HCT116 (cell line): ENCODE measurements around the gene MICALL1. TPM values are rescaled to one million over a fixed set of nuclear protein-coding genes. Genes with fewer than 3 reads are reported as not detected.

Experiments used
- ATAC-seq: fragments of 200-7000 bp; cut with Tn5 transposase; 2 replicates; pipeline ENCODE4 v1.9.1; 2020; ENCODE audit warnings: mild to moderate bottlenecking, moderate library complexity
- BruUV-seq: library from RNA; stranded (reverse); fragments of 400-500 nt; replicated peaks from 2 replicates; lab custom pipeline; 2021; lab: Mats Ljungman, UMichigan
- CTCF ChIA-PET: fragments of 300-600 bp; sonication (Branson Sonifier 250); formaldehyde crosslinking; loops from one replicate; lab custom pipeline; 2021; ENCODE audit warnings: antibody characterized with exemption; lab: Charles Lee
- POLR2A ChIA-PET: fragments of 300-600, 350-600 bp; sonication (Branson Sonifier 250); formaldehyde crosslinking; loops from one replicate; lab custom pipeline; 2021; ENCODE audit warnings: antibody characterized with exemption; lab: Charles Lee
- RAD21 ChIA-PET, 2 experiments: fragments of 300-600 bp; sonication (Branson Sonifier 250); formaldehyde crosslinking; loops; one replicate each; lab custom pipeline; 2023; ENCODE audit warnings: low total read pairs in 2 of 2; ENCODE audit not compliant: uncharacterized antibody in 2 of 2, unreplicated experiment in 2 of 2, low non-redundant PET in 1 of 2; lab: Charles Lee
- DNase-seq: peaks from one replicate; pipeline ENCODE4 v3.0.0-alpha.2; 2010; ENCODE audit warnings: low read depth, low spot score
- H2AFZ ChIP-seq: fragments of 200-600 bp; shearing (Covaris generic), sonication (generic); 2 replicates; pipeline ENCODE4 v1.6.1; 2017; ENCODE audit warnings: low read depth, mixed run types, mixed read lengths, antibody characterized with exemption, low read length; ENCODE audit not compliant: poor library complexity, severe bottlenecking
- H3K27ac ChIP-seq: 2 replicates; pipeline ENCODE4 v1.5.1; 2012; ENCODE audit warnings: low read depth, low read length
- H3K27me3 ChIP-seq: fragments of 200-600 bp; sonication (generic); 2 replicates; pipeline ENCODE4 v1.6.1; 2016; ENCODE audit warnings: mixed run types, low read length, mixed read lengths; ENCODE audit not compliant: insufficient read depth
- H3K36me3 ChIP-seq, 2 experiments: fragments of 200-500 bp in 1 of 2; fragments of 200-600 bp in 1 of 2; sonication (Bioruptor generic) in 1 of 2; sonication (generic) in 1 of 2; 2 replicates each; pipeline versions ENCODE4 v1.5.1 to v1.6.1; 2014 to 2016; ENCODE audit warnings: low read length in 2 of 2, inconsistent platforms in 1 of 2, mixed read lengths in 1 of 2, mixed run types in 1 of 2; ENCODE audit not compliant: insufficient read depth in 2 of 2, control insufficient read depth in 1 of 2
- H3K4me1 ChIP-seq, 2 experiments: fragments of 200-600 bp in 1 of 2; sonication (generic) in 1 of 2; 2 replicates each; pipeline versions ENCODE4 v1.5.1 to v1.6.1; 2012 to 2017; ENCODE audit warnings: low read length in 2 of 2, inconsistent platforms in 1 of 2, mild to moderate bottlenecking in 1 of 2, mixed read lengths in 1 of 2, mixed run types in 1 of 2, moderate library complexity in 1 of 2; ENCODE audit not compliant: insufficient read depth in 2 of 2, control insufficient read depth in 1 of 2
- H3K4me2 ChIP-seq: fragments of 200-600 bp; sonication (generic); 2 replicates; pipeline ENCODE4 v1.6.1; 2017; ENCODE audit warnings: mixed run types, low read length, mixed read lengths
- H3K4me3 ChIP-seq, 2 experiments: fragments of 200-600 bp in 1 of 2; sonication (generic) in 1 of 2; replicated peaks in 1 of 2; 2 replicates each; pipeline ENCODE4 v1.5.1; 2011 to 2016; ENCODE audit warnings: low read length in 2 of 2, control low read depth in 1 of 2, low read depth in 1 of 2, mild to moderate bottlenecking in 1 of 2, mixed read lengths in 1 of 2, mixed run types in 1 of 2
- H3K79me2 ChIP-seq: fragments of 200-600 bp; sonication (generic); 2 replicates; pipeline ENCODE4 v1.6.1; 2017; ENCODE audit warnings: mild to moderate bottlenecking, mixed run types, low read length, moderate library complexity, mixed read lengths; ENCODE audit not compliant: insufficient read depth
- H3K9ac ChIP-seq: fragments of 200-600 bp; sonication (generic); 2 replicates; pipeline ENCODE4 v1.6.1; 2016; ENCODE audit warnings: low read length, mixed read lengths
- H3K9me2 ChIP-seq: fragments of 200-600 bp; sonication (generic), shearing (Covaris generic); 2 replicates; pipeline ENCODE4 v1.6.1; 2017; ENCODE audit warnings: mixed run types, mild to moderate bottlenecking, moderate library complexity; ENCODE audit not compliant: insufficient read depth
- H3K9me3 ChIP-seq, 2 experiments: fragments of 200-500 bp in 1 of 2; fragments of 200-600 bp in 1 of 2; sonication (Bioruptor generic) in 1 of 2; sonication (generic) in 1 of 2; 2 replicates each; pipeline ENCODE4 v1.6.1; 2014 to 2017; ENCODE audit warnings: low read length in 2 of 2, mixed read lengths in 2 of 2, inconsistent platforms in 1 of 2, low read depth in 1 of 2, mild to moderate bottlenecking in 1 of 2, mixed run types in 1 of 2, moderate library complexity in 1 of 2; ENCODE audit not compliant: control insufficient read depth in 1 of 2, insufficient read depth in 1 of 2
- H4K20me1 ChIP-seq: fragments of 200-600 bp; sonication (generic), shearing (Covaris generic); 2 replicates; pipeline ENCODE4 v1.6.1; 2017; ENCODE audit warnings: mixed run types, mild to moderate bottlenecking, moderate library complexity; ENCODE audit not compliant: insufficient read depth
- ATF3 ChIP-seq: IDR thresholded peaks from 2 replicates; pipeline ENCODE4 v1.6.1; 2012
- CEBPB ChIP-seq: IDR thresholded peaks from 2 replicates; pipeline ENCODE4 v1.6.1; 2012; ENCODE audit warnings: low read depth
- CTCF ChIP-seq, 3 experiments: fragments of 200-600 bp in 1 of 3; sonication (generic) in 1 of 3; IDR thresholded peaks in 2 of 3; conservative IDR thresholded peaks in 1 of 3; 2 replicates each; pipeline ENCODE4 v1.5.1; 2012 to 2017; ENCODE audit warnings: low read depth in 2 of 3, low read length in 2 of 3, antibody characterized with exemption in 1 of 3, borderline replicate concordance in 1 of 3, control low read depth in 1 of 3, mild to moderate bottlenecking in 1 of 3, mixed read lengths in 1 of 3, mixed run types in 1 of 3, moderate library complexity in 1 of 3; ENCODE audit not compliant: insufficient read depth in 1 of 3
- EGR1 ChIP-seq: IDR thresholded peaks from 2 replicates; pipeline ENCODE4 v1.6.1; 2012; ENCODE audit warnings: low read depth
- FOSL1 ChIP-seq: IDR thresholded peaks from 2 replicates; pipeline ENCODE4 v1.6.1; 2012; ENCODE audit warnings: low read depth
- JUND ChIP-seq: IDR thresholded peaks from 2 replicates; pipeline ENCODE4 v1.6.1; 2012
- MAX ChIP-seq: IDR thresholded peaks from 2 replicates; pipeline ENCODE4 v1.6.1; 2012
- REST ChIP-seq: IDR thresholded peaks from 2 replicates; pipeline ENCODE4 v1.6.1; 2012; ENCODE audit warnings: low read depth
- SRF ChIP-seq: IDR thresholded peaks from 2 replicates; pipeline ENCODE4 v1.6.1; 2012; ENCODE audit warnings: low read depth
- TCF7L2 ChIP-seq: IDR thresholded peaks from 2 replicates; pipeline ENCODE4 v1.7.0; 2011; ENCODE audit warnings: borderline replicate concordance, inconsistent platforms; ENCODE audit not compliant: insufficient read depth, insufficient read length; ENCODE audit errors: extremely low read depth
- YY1 ChIP-seq: IDR thresholded peaks from 2 replicates; pipeline ENCODE4 v1.6.1; 2011; ENCODE audit warnings: low read length, low read depth, moderate library complexity, mild to moderate bottlenecking; ENCODE audit not compliant: insufficient replicate concordance; ENCODE audit errors: extremely low read depth
- ZBTB33 ChIP-seq: IDR thresholded peaks from 2 replicates; pipeline ENCODE4 v1.6.1; 2011; ENCODE audit warnings: mild to moderate bottlenecking, low read length, moderate library complexity; ENCODE audit not compliant: insufficient replicate concordance; ENCODE audit errors: extremely low read depth
- ZFX ChIP-seq: fragments of 450-650 bp; IDR thresholded peaks from 2 replicates; pipeline ENCODE4 v1.6.1; 2017
- ZNF274 ChIP-seq: fragments of 200-500 bp; sonication (Bioruptor generic); IDR thresholded peaks from 2 replicates; pipeline ENCODE4 v1.6.1; 2014; ENCODE audit warnings: mild to moderate bottlenecking, low read depth, low read length, inconsistent platforms
- intact Hi-C: fragments of 100-400 bp; cut with micrococcal nuclease; formaldehyde crosslinking; loops from 2 replicates; pipeline ENCODE4 v1.10.0; 2022
- total RNA-seq: library from RNA; stranded (reverse); gene quantifications from one replicate; pipeline ENCODE4 v1.2.1, GENCODE V29; 2021; ENCODE audit not compliant: unreplicated experiment

MICALL1 gene
- total RNA-seq, 1 experiment from 2014 or later = 35.2 TPM

- TF ChIP-seq ZBTB33 = no peak
- TF ChIP-seq TCF7L2 = no peak
- TF ChIP-seq YY1 = no peak
- no peak for TF ChIP-seq ZFX
- no peak for TF ChIP-seq EGR1
- TF ChIP-seq CEBPB = no peak
- no peak for TF ChIP-seq FOSL1
These were observed 64.8 kb downstream of the MICALL1 start (continued) for GRCh38 chr22:37970864-37971263.

GRCh38 chr22:37971475-37972434 is 65.7 kb downstream of the MICALL1 start:
- intact Hi-C loops = no loop called here
- ChIA-PET POLR2A (interaction anchor here (0.5 kb wide), 1 partner anchor 66 kb away, joined by 4 read pairs; no protein-coding TSS in a partner anchor), RAD21 (no interaction called here), CTCF (interaction anchor here (1.2 kb wide), 1 partner anchor 155 kb away, joined by 3 read pairs; no protein-coding TSS in a partner anchor)
- Histone ChIP-seq H3K79me2 (peaks cover 3% of the 10 kb centered on the region; the same call in 1 of the 2 replicates), H3K9ac (no peak overlapping the region), H3K4me2 (no peak overlapping the region), H3K9me2 (no peaks in the 10 kb centered on the region), H2AFZ (no peak overlapping the region), H3K4me1 (no peaks in the 10 kb centered on the region), H3K4me3 (no peak overlapping the region), H3K27ac (no peak overlapping the region), H3K9me3 (no peaks in the 10 kb centered on the region), H4K20me1 (no peaks in the 10 kb centered on the region), H3K27me3 (no peaks in the 10 kb centered on the region), H3K36me3 (peaks cover 15 to 21% of the 10 kb centered on the region in 2 experiments; a peak in 3 of 4 replicates)
- no peak for DNase-seq
- ATAC-seq = no peak
- TF ChIP-seq JUND (no peak), ATF3 (no peak), MAX (no peak), CTCF (IDR thresholded peaks at IDR 0.05 in 2 of 3, conservative IDR thresholded peaks at IDR 0.05 in 1 of 3; ENCODE audit: borderline replicate concordance in 1 of 3, insufficient read depth in 1 of 3, low read depth in 2 of 3, low read length in 2 of 3) (no peak), REST (no peak), ZNF274 (no peak), SRF (no peak), ZFX (no peak)
- BruUV-seq = no TSS peak
